Sigmoid colon (tissue), 4 donors: Measurements from ENCODE around the gene CRTC2.

Experiments used
- CTCF ChIP-seq, 4 experiments: fragments of 450-650 bp in 3 of 4; fragments of 200-600 bp in 1 of 4; IDR thresholded peaks; one replicate each; pipeline ENCODE4 v1.5.1; 2016 to 2019; ENCODE audit warnings: antibody characterized with exemption in 4 of 4, mild to moderate bottlenecking in 3 of 4, moderate library complexity in 2 of 4
- EP300 ChIP-seq, 4 donors: sonication (generic); formaldehyde crosslinking; IDR thresholded peaks; one replicate each; pipeline ENCODE4 v1.6.1; 2017; ENCODE audit warnings: antibody characterized with exemption in 4 of 4

- TF ChIP-seq CTCF (IDR thresholded peaks at IDR 0.05) (no peak), EP300 (IDR thresholded peaks at IDR 0.05) (no peak)
Measured at GRCh38 chr1:153957744-153958110, 685 bp downstream of the CRTC2 start.
